IMR-90 (cell line): ENCODE measurements around the gene PAFAH1B2. TPM values are rescaled to one million over a fixed set of nuclear protein-coding genes. Genes with fewer than 3 reads are reported as not detected.
A peak's percentile ranks its signal among the peaks of the same experiment; 100 is the strongest.

Experiments
- ATAC-seq: fragments of 200-7000 bp; cut with Tn5 transposase; 2 replicates; pipeline ENCODE4 v1.9.1; 2020; ENCODE audit warnings: low read depth, mild to moderate bottlenecking, moderate library complexity
- BruUV-seq: library from RNA; stranded (reverse); fragments of 400-500 nt; replicated peaks from 2 replicates; lab custom pipeline; 2021; lab: Mats Ljungman, UMichigan
- CTCF ChIA-PET: fragments of 300-600 bp; formaldehyde crosslinking; extraction: SDS; loops from one replicate; lab custom pipeline; 2021; ENCODE audit warnings: antibody characterized with exemption; lab: Yijun Ruan, JAX
- POLR2A ChIA-PET: fragments of 300-600 bp; sonication (Branson Sonifier 250); formaldehyde crosslinking; loops from one replicate; lab custom pipeline; 2022; ENCODE audit warnings: antibody characterized with exemption; ENCODE audit not compliant: unreplicated experiment; lab: Charles Lee
- DNase-seq: peaks from one replicate; pipeline ENCODE4 v3.0.0; 2013
- H2AFZ ChIP-seq: replicated peaks from 2 replicates; pipeline ENCODE3; 2013; ENCODE audit warnings: low read length, mild to moderate bottlenecking; ENCODE audit not compliant: poor library complexity
- H2AK5ac ChIP-seq: 2 replicates; pipeline ENCODE4 v1.6.1; 2013; ENCODE audit warnings: low read depth, low read length, inconsistent platforms
- H2AK9ac ChIP-seq: replicated peaks from 2 replicates; pipeline ENCODE3; 2013; ENCODE audit warnings: mild to moderate bottlenecking, low read depth, low read length, moderate library complexity; ENCODE audit not compliant: poor library complexity
- H2BK120ac ChIP-seq: 2 replicates; pipeline ENCODE4 v1.6.1; 2013; ENCODE audit warnings: low read depth, low read length, inconsistent platforms
- H2BK15ac ChIP-seq: 3 replicates; pipeline ENCODE4 v1.6.1; 2013; ENCODE audit warnings: low read depth, low read length, inconsistent platforms
- H2BK20ac ChIP-seq: 2 replicates; pipeline ENCODE4 v1.6.1; 2013; ENCODE audit warnings: low read depth, mild to moderate bottlenecking, inconsistent platforms, low read length, moderate library complexity
- H2BK5ac ChIP-seq: 2 replicates; pipeline ENCODE4 v1.6.1; 2013; ENCODE audit warnings: mild to moderate bottlenecking, low read depth, low read length, inconsistent platforms; ENCODE audit not compliant: poor library complexity, severe bottlenecking
- H3K14ac ChIP-seq: replicated peaks from 2 replicates; pipeline ENCODE4 v1.6.1; 2013; ENCODE audit warnings: low read depth, low read length, inconsistent platforms
- H3K18ac ChIP-seq: 2 replicates; pipeline ENCODE4 v1.6.1; 2013; ENCODE audit warnings: low read depth, low read length, control low read depth
- H3K23ac ChIP-seq: 2 replicates; pipeline ENCODE4 v1.6.1; 2013; ENCODE audit warnings: low read depth, low read length, inconsistent platforms
- H3K27ac ChIP-seq: 2 replicates; pipeline ENCODE4 v1.5.1; 2013; ENCODE audit warnings: mild to moderate bottlenecking, control low read depth, low read length; ENCODE audit not compliant: insufficient read depth
- H3K27me3 ChIP-seq: 2 replicates; pipeline ENCODE4 v1.6.1; 2013; ENCODE audit warnings: low read length; ENCODE audit not compliant: control insufficient read depth, insufficient read depth
- H3K36me3 ChIP-seq: 2 replicates; pipeline ENCODE4 v1.6.1; 2013; ENCODE audit warnings: low read length, mixed read lengths; ENCODE audit not compliant: control insufficient read depth, insufficient read depth
- H3K4ac ChIP-seq: 2 replicates; pipeline ENCODE4 v1.6.1; 2013; ENCODE audit warnings: low read depth, low read length, inconsistent platforms
- H3K4me1 ChIP-seq: 2 replicates; pipeline ENCODE4 v1.6.1; 2013; ENCODE audit warnings: low read length, mixed read lengths; ENCODE audit not compliant: control insufficient read depth, insufficient read depth
- H3K4me2 ChIP-seq: 2 replicates; pipeline ENCODE4 v1.6.1; 2013; ENCODE audit warnings: low read depth, mild to moderate bottlenecking, control low read depth, low read length, moderate library complexity
- H3K4me3 ChIP-seq: 2 replicates; pipeline ENCODE4 v1.5.1; 2013; ENCODE audit warnings: low read depth, mild to moderate bottlenecking, control low read depth, low read length, moderate library complexity; ENCODE audit not compliant: insufficient read depth
- H3K56ac ChIP-seq: 2 replicates; pipeline ENCODE4 v1.6.1; 2013; ENCODE audit warnings: low read length, inconsistent platforms; ENCODE audit not compliant: insufficient read depth; ENCODE audit errors: extremely low read depth
- H3K79me1 ChIP-seq, 2 experiments: 2 replicates each; pipeline ENCODE4 v1.6.1; 2013; ENCODE audit warnings: low read length in 2 of 2, inconsistent platforms in 1 of 2, low read depth in 1 of 2
- H3K9ac ChIP-seq: 2 replicates; pipeline ENCODE4 v1.6.1; 2013; ENCODE audit warnings: low read depth, low read length, control low read depth
- H3K9me1 ChIP-seq: 2 replicates; pipeline ENCODE4 v1.6.1; 2013; ENCODE audit warnings: low read length, inconsistent platforms; ENCODE audit not compliant: insufficient read depth
- H3K9me3 ChIP-seq: 2 replicates; pipeline ENCODE4 v1.6.1; 2013; ENCODE audit warnings: low read length; ENCODE audit not compliant: control insufficient read depth, insufficient read depth
- H4K20me1 ChIP-seq: 2 replicates; pipeline ENCODE4 v1.6.1; 2013; ENCODE audit warnings: low read length, inconsistent platforms; ENCODE audit not compliant: insufficient read depth
- H4K5ac ChIP-seq: 2 replicates; pipeline ENCODE4 v1.6.1; 2013; ENCODE audit warnings: mild to moderate bottlenecking, low read depth, low read length, control low read depth
- H4K8ac ChIP-seq, 2 experiments: 2 replicates each; pipeline ENCODE4 v1.6.1; 2013; ENCODE audit warnings: low read depth in 2 of 2, low read length in 2 of 2, control low read depth in 1 of 2, inconsistent platforms in 1 of 2
- H4K91ac ChIP-seq: 2 replicates; pipeline ENCODE4 v1.6.1; 2013; ENCODE audit warnings: low read depth, low read length, inconsistent platforms; ENCODE audit not compliant: insufficient read depth
- FOS ChIP-seq: fragments of 150-350 bp; IDR thresholded peaks from 2 replicates; pipeline ENCODE4 v1.6.1; 2016; ENCODE audit warnings: low read depth, low read length
- NFE2L2 ChIP-seq: fragments of 150-350 bp; IDR thresholded peaks from 2 replicates; pipeline ENCODE4 v1.6.1; 2016; ENCODE audit warnings: low read depth, mild to moderate bottlenecking, low read length
- RAD21 ChIP-seq: IDR thresholded peaks from 2 replicates; pipeline ENCODE4 v1.6.1; 2012; ENCODE audit warnings: low read length, improper control_type of control experiment
- RCOR1 ChIP-seq: IDR thresholded peaks from 2 replicates; pipeline ENCODE4 v1.6.1; 2012; ENCODE audit warnings: mild to moderate bottlenecking, low read length, improper control_type of control experiment; ENCODE audit not compliant: insufficient replicate concordance
- RFX5 ChIP-seq: IDR thresholded peaks from 2 replicates; pipeline ENCODE4 v1.8.0; 2012; ENCODE audit warnings: low read depth, mild to moderate bottlenecking, low read length, moderate library complexity
- SMC3 ChIP-seq: fragments of 150-350 bp; IDR thresholded peaks from 2 replicates; pipeline ENCODE4 v1.6.1; 2016; ENCODE audit warnings: low read depth, mild to moderate bottlenecking, antibody characterized with exemption, low read length, moderate library complexity
- WGBS, 2 experiments: methylation state at CpG; one replicate each; pipeline versions ENCODE4 v1.1.5 to v1.1.7; 2013; ENCODE audit warnings: missing lambda C conversion rate in 2 of 2; ENCODE audit not compliant: insufficient read length in 1 of 2; ENCODE audit errors: extremely low coverage in 2 of 2; 5-methylcytosine and 5-hydroxymethylcytosine counted together
- dilution Hi-C: fragments of 300-500 bp; cut with HindIII; formaldehyde crosslinking; loops from one replicate; pipeline ENCODE4 v1.14.3; 2018; ENCODE audit warnings: low sequenced_read_pairs; ENCODE audit not compliant: unreplicated experiment
- in situ Hi-C: fragments of 300-500 bp; cut with MboI; formaldehyde crosslinking; loops from 3 replicates; pipeline ENCODE4 v1.14.3; 2019; ENCODE audit warnings: low sequenced_read_pairs, inconsistent platforms, mixed read lengths
- intact Hi-C: fragments of 100-400 bp; cut with micrococcal nuclease; formaldehyde crosslinking; loops from 2 replicates; pipeline ENCODE4 v1.10.0; 2022
- polyA plus RNA-seq, 3 experiments: library from polyadenylated mRNA; depleted of rRNA; stranded (reverse); fragments of >200 nt; gene quantifications; 2 replicates each; pipeline ENCODE4 v1.2.3, GENCODE V29; 2012; ENCODE audit warnings: low replicate concordance in 1 of 3
- total RNA-seq: library from RNA; depleted of rRNA; stranded (reverse); fragments of >200 nt; gene quantifications from 2 replicates; pipeline ENCODE4 v1.2.3, GENCODE V29; 2012

Gene PAFAH1B2
- total and polyA plus RNA-seq, 2 of the 4 experiments (the other 2 are of a cell fraction), result 29.8 to 280 TPM

DNA sequence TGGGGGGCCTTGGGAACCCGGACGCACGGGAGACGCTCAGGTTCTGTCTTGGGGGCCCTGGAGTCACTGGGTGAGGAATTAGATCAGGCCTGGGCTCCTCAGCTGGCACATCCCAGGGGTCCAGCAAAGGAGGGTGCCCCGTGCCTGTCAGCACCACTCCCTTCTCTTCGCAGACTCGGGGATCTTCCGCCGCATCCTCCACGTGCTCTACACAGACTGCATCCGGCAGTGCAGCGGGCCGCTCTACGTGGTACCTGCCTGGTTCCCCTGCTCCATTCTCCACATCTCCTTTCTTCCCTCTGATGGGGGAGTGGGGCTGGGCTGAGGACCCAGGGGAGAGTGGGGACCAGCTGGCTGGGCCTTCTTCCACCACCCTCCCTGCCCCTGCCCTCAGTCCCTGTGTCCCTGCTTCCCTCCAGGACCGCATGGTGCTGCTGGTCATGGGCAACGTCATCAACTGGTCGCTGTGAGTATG lies 48.4 kb downstream of the PAFAH1B2 start:
- Histone ChIP-seq H3K9me1 (peaks cover 4% of the 10 kb centered on the region; the same call in 1 of the 2 replicates), H2AK5ac (no peak overlapping the region), H2AFZ (no peak overlapping the region), H2BK15ac (no peak overlapping the region), H3K27me3 (no peaks in the 10 kb centered on the region), H4K5ac (no peak overlapping the region), H4K91ac (no peak overlapping the region), H3K4me1 (peaks cover under 1% of the 10 kb centered on the region; the same call in 1 of the 2 replicates), H2BK5ac (no peak overlapping the region), H2BK20ac (no peak overlapping the region), H3K9me3 (no peaks in the 10 kb centered on the region), H3K56ac (no peak overlapping the region), H3K18ac (no peak overlapping the region), H4K20me1 (no peaks in the 10 kb centered on the region), H3K4ac (no peak overlapping the region), H3K79me1 (peaks cover 0 to 9% of the 10 kb centered on the region in 2 experiments; a peak in 2 of 4 replicates), H3K4me3 (no peak overlapping the region), H3K23ac (no peak overlapping the region), H2AK9ac (peak overlapping the region; percentile 42), H3K14ac (no peak overlapping the region), H3K4me2 (no peak overlapping the region), H3K9ac (no peak overlapping the region), H3K27ac (no peak overlapping the region), H4K8ac (no peak overlapping the region), H2BK120ac (no peak overlapping the region), H3K36me3 (peaks cover 61% of the 10 kb centered on the region)
- no CpG with 5 or more reads among the region's 17 CpGs for WGBS, 2 experiments
- CTCF ChIA-PET, result no interaction called here
- intact Hi-C loops, result no loop called here
- no peak for ATAC-seq
- BruUV-seq, result no TSS peak
- in situ Hi-C loops, result no loop called here
- dilution Hi-C loops, result no loop called here
- POLR2A ChIA-PET, result no interaction called here
- TF ChIP-seq FOS, result no peak
- no peak for TF ChIP-seq NFE2L2
- TF ChIP-seq RFX5, result no peak
- no peak for TF ChIP-seq RAD21
- TF ChIP-seq RCOR1, result no peak
- no peak for TF ChIP-seq SMC3
- DNase-seq, result no peak
